Measurements from ENCODE around the gene DNAJA1.

DNA sequence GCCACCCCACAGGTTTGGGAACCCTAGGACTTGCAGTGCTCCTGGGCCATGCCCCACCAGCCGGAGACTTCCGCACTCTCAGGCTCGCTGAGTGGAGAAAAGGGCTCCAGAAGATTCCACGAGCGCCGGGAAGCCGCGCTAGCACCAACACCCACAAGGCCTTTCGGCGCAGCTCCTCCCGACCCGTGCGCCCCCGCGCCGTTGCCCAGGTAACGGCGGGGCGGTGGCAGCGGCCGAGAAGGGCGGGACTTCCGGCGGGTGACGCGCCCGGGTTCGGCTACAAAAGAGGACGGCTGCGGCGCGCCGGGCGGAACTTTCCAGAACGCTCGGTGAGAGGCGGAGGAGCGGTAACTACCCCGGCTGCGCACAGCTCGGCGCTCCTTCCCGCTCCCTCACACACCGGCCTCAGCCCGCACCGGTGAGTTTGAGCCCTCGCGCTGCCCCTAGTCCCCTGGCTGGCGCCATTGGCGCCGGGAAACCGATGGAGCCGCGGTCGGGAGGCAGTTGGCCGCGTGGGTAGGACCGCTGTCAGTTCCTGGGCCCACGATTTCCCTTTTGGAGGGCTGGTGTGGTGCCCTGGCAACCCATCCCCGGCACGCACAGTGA is at the start of gene DNAJA1:
- TF ChIP-seq, protein P1, sequence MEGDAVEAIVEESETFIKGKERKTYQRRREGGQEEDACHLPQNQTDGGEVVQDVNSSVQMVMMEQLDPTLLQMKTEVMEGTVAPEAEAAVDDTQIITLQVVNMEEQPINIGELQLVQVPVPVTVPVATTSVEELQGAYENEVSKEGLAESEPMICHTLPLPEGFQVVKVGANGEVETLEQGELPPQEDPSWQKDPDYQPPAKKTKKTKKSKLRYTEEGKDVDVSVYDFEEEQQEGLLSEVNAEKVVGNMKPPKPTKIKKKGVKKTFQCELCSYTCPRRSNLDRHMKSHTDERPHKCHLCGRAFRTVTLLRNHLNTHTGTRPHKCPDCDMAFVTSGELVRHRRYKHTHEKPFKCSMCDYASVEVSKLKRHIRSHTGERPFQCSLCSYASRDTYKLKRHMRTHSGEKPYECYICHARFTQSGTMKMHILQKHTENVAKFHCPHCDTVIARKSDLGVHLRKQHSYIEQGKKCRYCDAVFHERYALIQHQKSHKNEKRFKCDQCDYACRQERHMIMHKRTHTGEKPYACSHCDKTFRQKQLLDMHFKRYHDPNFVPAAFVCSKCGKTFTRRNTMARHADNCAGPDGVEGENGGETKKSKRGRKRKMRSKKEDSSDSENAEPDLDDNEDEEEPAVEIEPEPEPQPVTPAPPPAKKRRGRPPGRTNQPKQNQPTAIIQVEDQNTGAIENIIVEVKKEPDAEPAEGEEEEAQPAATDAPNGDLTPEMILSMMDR (conservative IDR thresholded peaks at IDR 0.05; ENCODE audit: low read length): no peak
- no peak for TF ChIP-seq EZH2phosphoT487 (IDR thresholded peaks at IDR 0.05; ENCODE audit: borderline replicate concordance, low read depth, low read length)
